Heart right ventricle (tissue), 16 donors: ENCODE measurements around the gene PTP4A1. TPM values are rescaled to one million over a fixed set of nuclear protein-coding genes. Genes with fewer than 3 reads are reported as not detected.

Source experiments
- ATAC-seq, 8 donors: fragments of 200-7000 bp; cut with Tn5 transposase; one replicate each; pipeline ENCODE4 v1.9.1; 2020; ENCODE audit warnings: mild to moderate bottlenecking in 8 of 8, moderate library complexity in 8 of 8, moderate number of reproducible peaks in 1 of 8
- DNase-seq, 2 donors: peaks; one replicate each; pipeline ENCODE4 v3.0.0-alpha.2; 2020
- H3K27ac ChIP-seq, 10 donors: fragments of 200-600 bp; sonication (generic) in 2 of 10; one replicate each; pipeline versions ENCODE4 v1.5.0 to v1.8.0; 2020 to 2022; ENCODE audit warnings: mild to moderate bottlenecking in 3 of 10
- H3K27me3 ChIP-seq, 7 donors: fragments of 200-600 bp; one replicate each; pipeline ENCODE4 v1.8.0; 2021 to 2022; ENCODE audit warnings: mild to moderate bottlenecking in 2 of 7
- H3K36me3 ChIP-seq, 9 donors: fragments of 200-600 bp; sonication (generic) in 1 of 9; one replicate each; pipeline versions ENCODE4 v1.5.0 to v1.8.0; 2020 to 2022; ENCODE audit warnings: mild to moderate bottlenecking in 2 of 9
- H3K4me1 ChIP-seq, 9 donors: fragments of 200-600 bp; sonication (generic) in 1 of 9; one replicate each; pipeline versions ENCODE4 v1.5.0 to v1.8.0; 2020 to 2022; ENCODE audit warnings: mild to moderate bottlenecking in 4 of 9
- H3K4me3 ChIP-seq, 10 donors: fragments of 200-600 bp; sonication (generic) in 2 of 10; one replicate each; pipeline versions ENCODE4 v1.5.0 to v1.8.0; 2020 to 2022; ENCODE audit warnings: mild to moderate bottlenecking in 7 of 10, moderate library complexity in 2 of 10
- H3K9me3 ChIP-seq, 11 donors: fragments of 200-600 bp in 10 of 11; sonication (generic) in 2 of 11; one replicate each; pipeline versions ENCODE4 v1.5.0 to v1.8.0; 2013 to 2022; ENCODE audit warnings: mild to moderate bottlenecking in 2 of 11, control low read depth in 1 of 11, moderate library complexity in 1 of 11
- CTCF ChIP-seq, 9 donors: fragments of 200-600 bp; sonication (generic) in 2 of 9; IDR thresholded peaks; one replicate each; pipeline versions ENCODE4 v1.5.0 to v1.8.0; 2021 to 2022; ENCODE audit warnings: antibody characterized with exemption in 9 of 9, mild to moderate bottlenecking in 5 of 9, moderate library complexity in 1 of 9
- WGBS, 2 donors: extraction: QIAGEN DNeasy Blood & Tissue Kit; methylation state at CpG; one replicate each; pipeline ENCODE4 v1.1.7; 2013; ENCODE audit warnings: inconsistent platforms in 1 of 2; 5-methylcytosine and 5-hydroxymethylcytosine counted together
- intact Hi-C, 10 donors: fragments of 100-400 bp; cut with DNase I; formaldehyde crosslinking; loops; one replicate each; pipeline versions ENCODE4 v1.11.1 to v1.14.2; 2022
- polyA plus RNA-seq, 2 donors: library from polyadenylated mRNA; stranded (reverse); fragments of 200-250 nt; gene quantifications; one replicate each; pipeline ENCODE4 v1.2.3, GENCODE V29; 2013
- total RNA-seq, 10 donors: library from RNA; stranded (reverse); fragmentation: NEBNext Ultra II Directional in 3 of 10; extraction: Animal tissue kit (Norgen Biotek cat#: 25700) in 3 of 10; gene quantifications; one replicate each; pipeline versions ENCODE4 v1.2.1 to v1.2.4, GENCODE V29; 2021 to 2023
- donor health status: Arrhythmogenic right ventricular cardiomyopathy.
- donor health status: ischemic (EF 13 %, LVEDD 7.1; RV severe dilation, severe dysfunction).
- donor health status: healthy with polysubstance abuse.
- donor health status: DM: no; HTN: yes; CAD: no.
- donor health status: DM: no; HTN: no; CAD: no.
- donor health status: ischemic (EF 25% LVEDD 6.9; RV normal size, moderate dysfunction).
- donor health status: ischemic (EF 25% LVEDD 5.7; RV mildly dilated, moderate dysfunction).
- donor health status: healthy.
- donor health status: DM: yes; HTN: yes; CAD: no.
- donor health status: Ischemic cardiomyopathy.
- donor health status: ischemic (EF 35%, LVEDD 5.7; RV mildly dilated, moderate dysfunction).
- donor health status: nonischemic (EF 11% LVEDD 7.7; RV severe dilation, severe dysfunction).
- donor health status: DM: yes; HTN: yes; CAD: no.
- donor health status: PGD.
- donor health status: ischemic (EF 29% LVEDD 5.4; RV normal size, mild dysfunction).
- donor health status: nonischemic (EF 23%, LVEDD 6.1; RV moderate dilation, normal function).

Gene PTP4A1
- total and polyA plus RNA-seq, 12 donors = 2.6 to 69.9 (median 49.8) TPM

GRCh38 chr6:63546236-63546635 is 26.0 kb upstream of the PTP4A1 start:
- TF ChIP-seq CTCF (IDR thresholded peaks at IDR 0.05) = no peak
- H3K4me1 ChIP-seq = no peaks in the 10 kb centered on the region
- no peaks in the 10 kb centered on the region for H3K9me3 ChIP-seq
- no peaks in the 10 kb centered on the region for H3K27me3 ChIP-seq
- WGBS, 2 donors = 89 to 94% methylated on average over 6 of the region's 6 CpGs
- H3K36me3 ChIP-seq = no peaks in the 10 kb centered on the region
- no peak for DNase-seq
- intact Hi-C loops = no loop called here
- no peak for ATAC-seq
- no peak overlapping the region for H3K4me3 ChIP-seq
- no peak overlapping the region for H3K27ac ChIP-seq

GRCh38 chr6:63546697-63547096 is 25.6 kb upstream of the PTP4A1 start:
- WGBS, 2 donors = 92 to 98% methylated on average over 1 of the region's 1 CpG
- H3K27ac ChIP-seq = no peak overlapping the region
- TF ChIP-seq CTCF (IDR thresholded peaks at IDR 0.05) = no peak
- H3K36me3 ChIP-seq = no peaks in the 10 kb centered on the region
- ATAC-seq = no peak
- no peak overlapping the region for H3K4me3 ChIP-seq
- no peaks in the 10 kb centered on the region for H3K4me1 ChIP-seq
- H3K9me3 ChIP-seq = no peaks in the 10 kb centered on the region
- DNase-seq = no peak
- intact Hi-C loops = no loop called here
- no peaks in the 10 kb centered on the region for H3K27me3 ChIP-seq

GRCh38 chr6:63549076-63549475 is 23.2 kb upstream of the PTP4A1 start:
- ATAC-seq (no peak), DNase-seq (no peak)
- peaks cover 0 to 12% (median 0%) of the 10 kb centered on the region in 9 donors for H3K4me1 ChIP-seq
- intact Hi-C loops = no loop called here
- H3K4me3 ChIP-seq = no peak overlapping the region
- TF ChIP-seq CTCF (IDR thresholded peaks at IDR 0.05) = no peak
- H3K27ac ChIP-seq = no peak overlapping the region
- H3K9me3 ChIP-seq = peaks cover 0 to 4% (median 0%) of the 10 kb centered on the region in 11 donors
- 66 to 72% methylated on average over 5 of the region's 5 CpGs for WGBS, 2 donors
- H3K27me3 ChIP-seq = no peaks in the 10 kb centered on the region
- no peaks in the 10 kb centered on the region for H3K36me3 ChIP-seq

GRCh38 chr6:63553208-63553607 is 19.1 kb upstream of the PTP4A1 start:
- Histone ChIP-seq H3K36me3 (no peaks in the 10 kb centered on the region), H3K27ac (peak overlapping the region in 7 of 10 donors; percentile 12 to 64 (median 33)), H3K4me1 (peaks cover 0 to 12% (median 0%) of the 10 kb centered on the region in 9 donors), H3K27me3 (peaks cover 0 to 3% (median 0%) of the 10 kb centered on the region in 7 donors), H3K9me3 (peaks cover 0 to 4% (median 0%) of the 10 kb centered on the region in 11 donors), H3K4me3 (no peak overlapping the region)
- ATAC-seq (peak in 7 of 8 donors; percentile 47 to 96 (median 90)), DNase-seq (no peak)
- intact Hi-C loops = no loop called here
- WGBS, 2 donors = 80 to 84% methylated on average over 3 of the region's 3 CpGs
- TF ChIP-seq CTCF (IDR thresholded peaks at IDR 0.05) = no peak
